T-helper 2 cell (primary cell): ENCODE data around the gene SORCS2.

ENCODE experiments used
- DNase-seq, 5 experiments: peaks; one replicate each; pipeline versions ENCODE4 v3.0.0 to v3.0.0-alpha.2; 2012 to 2022

Gene SORCS2

DNA sequence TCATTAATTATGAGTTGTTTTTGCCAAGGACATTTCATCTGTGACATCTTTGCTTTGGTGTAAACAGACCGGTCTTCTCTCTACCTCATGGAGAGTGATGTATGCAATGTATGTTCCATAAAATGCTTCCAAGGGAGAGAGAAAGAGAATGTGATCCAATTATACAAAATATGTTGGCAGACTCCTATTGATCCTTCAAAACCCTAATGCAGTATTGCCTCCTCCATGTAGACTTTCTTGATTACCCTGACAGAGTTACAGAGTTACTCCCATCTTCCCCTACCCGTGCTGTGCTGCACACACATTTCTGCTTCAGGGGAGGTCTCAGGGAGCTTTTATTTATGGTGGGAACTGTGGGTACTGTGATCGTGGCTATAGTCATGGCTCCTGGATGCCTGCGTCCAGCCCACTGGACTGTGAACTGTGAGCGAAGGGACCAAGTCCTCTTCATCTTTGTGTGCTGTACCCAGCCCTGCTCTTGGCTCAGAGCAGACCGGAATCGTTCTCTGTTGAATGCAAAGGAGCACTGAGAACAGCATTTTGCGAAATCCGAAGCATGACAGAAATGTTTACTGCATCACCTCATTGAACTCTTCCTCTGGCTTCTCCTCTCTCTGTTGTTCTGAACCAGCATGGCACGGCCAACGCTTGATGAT lies 32.7 kb downstream of the SORCS2 start:
- no peak for DNase-seq

DNA sequence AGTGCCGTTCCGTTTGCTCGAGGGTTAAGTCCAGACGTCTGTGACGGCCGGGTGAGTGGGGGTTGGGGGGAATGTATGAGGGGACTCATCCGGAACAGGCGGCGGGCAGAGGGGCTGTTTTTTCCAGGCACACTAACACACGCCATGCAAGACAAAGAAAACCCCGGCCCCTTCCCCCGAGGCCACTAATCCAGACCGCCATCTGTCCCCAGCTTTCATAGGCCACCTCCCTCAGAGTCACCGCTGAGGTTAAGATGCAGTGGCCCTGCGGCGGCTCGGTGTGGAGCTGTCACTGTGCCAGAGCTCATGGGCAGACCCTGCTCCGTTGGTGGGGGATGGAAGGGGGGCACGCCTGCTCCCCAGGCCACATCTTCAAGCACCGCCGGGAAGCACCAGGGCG lies 34.1 kb downstream of the SORCS2 start:
- DNase-seq, result no peak

DNA sequence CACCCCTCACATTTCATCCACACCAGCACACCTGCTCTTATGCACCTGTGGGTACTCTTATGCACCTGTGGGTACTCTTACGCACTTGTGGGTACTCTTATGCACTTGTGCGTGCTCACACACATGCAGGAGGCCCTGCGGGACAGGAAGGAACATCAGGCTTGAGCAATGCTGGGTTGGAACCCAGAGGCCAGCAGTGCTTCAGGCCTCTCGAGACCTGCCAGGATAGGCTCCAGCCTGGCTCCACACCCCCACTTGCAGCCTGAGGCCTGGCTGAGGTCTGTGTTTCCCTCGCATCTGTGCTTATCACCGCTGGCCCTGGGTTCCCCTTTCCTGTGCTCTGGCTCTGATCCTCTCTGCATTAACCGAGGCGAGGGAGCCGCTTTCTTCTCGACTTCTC lies 34.7 kb downstream of the SORCS2 start:
- no peak for DNase-seq

DNA sequence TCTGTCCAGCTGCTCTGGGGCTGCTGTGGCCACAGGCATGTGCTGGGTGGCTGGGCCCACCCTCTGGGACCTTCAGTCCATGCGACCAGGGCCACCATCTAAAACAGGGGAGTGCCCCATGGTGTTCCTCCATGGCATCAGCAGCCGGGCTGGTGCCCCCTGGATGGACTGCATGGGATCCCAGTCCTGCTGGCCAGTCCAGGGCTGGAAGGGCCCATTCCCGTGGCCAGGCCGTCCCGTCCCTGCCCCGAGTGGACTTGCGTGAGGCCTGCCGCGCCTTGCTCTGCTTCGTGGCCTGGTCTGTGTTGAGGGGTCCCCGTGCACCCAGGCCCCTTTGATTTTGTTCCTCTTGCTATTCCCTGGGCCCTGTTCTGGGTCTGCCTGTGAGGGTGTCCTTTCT lies 36.4 kb downstream of the SORCS2 start:
- no peak for DNase-seq

DNA sequence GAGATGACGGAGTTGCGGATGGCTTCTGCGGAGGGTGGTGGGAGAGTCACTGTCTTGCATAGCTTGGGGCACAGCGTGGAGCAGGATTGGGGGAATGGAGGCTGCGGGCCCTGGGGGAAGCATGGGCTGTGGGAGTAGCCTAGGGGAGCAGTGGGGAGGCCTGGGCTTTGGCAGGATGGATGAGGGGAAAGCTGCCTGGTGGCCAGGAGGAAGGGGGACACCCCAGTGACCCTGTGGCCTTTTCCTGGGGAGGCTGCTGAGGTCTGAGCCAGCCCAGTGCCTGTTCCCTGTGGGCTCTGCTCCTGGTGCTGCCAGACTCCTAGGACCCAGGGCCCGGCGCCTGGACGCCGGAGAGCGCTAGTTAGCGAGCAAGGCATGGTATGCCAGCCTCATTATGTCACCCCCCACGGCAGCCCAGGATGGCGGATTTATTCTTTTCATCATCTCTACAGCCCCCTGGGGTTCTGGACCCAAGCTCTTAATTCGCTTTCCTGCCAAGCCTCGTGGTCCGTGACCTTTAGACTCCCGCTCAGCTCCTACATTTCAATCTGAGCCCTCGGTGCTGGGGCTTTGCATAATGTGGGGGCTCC lies 39.8 kb downstream of the SORCS2 start:
- no peak for DNase-seq

DNA sequence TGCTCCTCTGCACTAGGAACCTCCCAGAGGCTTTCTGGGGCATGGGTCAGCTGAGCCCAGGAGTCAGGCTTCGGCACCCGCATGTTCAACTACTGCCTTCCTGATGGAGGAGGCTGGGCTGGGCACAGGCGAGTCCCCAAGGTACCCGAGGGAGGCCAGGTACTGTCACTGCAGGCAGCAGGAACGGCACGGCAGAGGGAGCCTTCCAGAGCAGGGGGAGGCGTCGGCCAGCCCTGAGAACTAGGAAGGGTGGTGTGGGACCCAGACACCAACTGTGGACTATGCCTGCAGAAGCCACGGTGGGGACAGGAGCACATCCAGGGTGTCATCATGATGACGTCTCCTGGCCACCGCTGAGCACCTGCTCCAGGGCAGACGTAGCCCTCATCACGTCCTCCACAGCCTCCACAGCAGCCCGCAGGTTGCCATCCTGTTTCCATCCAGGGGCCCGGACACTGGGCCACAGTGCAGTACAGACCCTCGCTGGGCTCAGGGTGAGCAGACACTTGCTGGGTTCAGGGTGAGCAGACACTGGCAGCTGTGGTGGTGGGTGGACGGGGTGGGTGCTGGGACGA lies 40.8 kb downstream of the SORCS2 start:
- no peak for DNase-seq

DNA sequence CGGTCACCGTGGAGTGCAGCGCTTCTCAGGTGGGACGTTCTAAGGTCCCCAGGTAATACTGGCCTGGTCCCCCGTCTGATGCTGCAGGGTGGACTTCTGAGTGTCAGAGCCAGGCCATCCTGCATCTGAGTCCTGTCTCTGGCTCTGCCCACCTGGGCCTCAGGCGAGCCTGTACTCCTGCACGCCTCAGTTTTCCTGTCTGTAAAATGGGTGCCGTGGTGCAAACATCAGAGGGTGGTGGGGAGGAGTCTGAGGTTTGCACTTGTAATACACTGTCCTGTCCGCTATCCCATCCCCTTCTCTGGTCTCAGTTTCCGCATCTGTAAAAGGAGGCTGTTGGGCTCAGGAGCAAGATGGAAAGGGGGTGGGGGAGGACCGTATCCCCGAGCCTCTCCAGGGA lies 41.3 kb downstream of the SORCS2 start:
- DNase-seq, result no peak

DNA sequence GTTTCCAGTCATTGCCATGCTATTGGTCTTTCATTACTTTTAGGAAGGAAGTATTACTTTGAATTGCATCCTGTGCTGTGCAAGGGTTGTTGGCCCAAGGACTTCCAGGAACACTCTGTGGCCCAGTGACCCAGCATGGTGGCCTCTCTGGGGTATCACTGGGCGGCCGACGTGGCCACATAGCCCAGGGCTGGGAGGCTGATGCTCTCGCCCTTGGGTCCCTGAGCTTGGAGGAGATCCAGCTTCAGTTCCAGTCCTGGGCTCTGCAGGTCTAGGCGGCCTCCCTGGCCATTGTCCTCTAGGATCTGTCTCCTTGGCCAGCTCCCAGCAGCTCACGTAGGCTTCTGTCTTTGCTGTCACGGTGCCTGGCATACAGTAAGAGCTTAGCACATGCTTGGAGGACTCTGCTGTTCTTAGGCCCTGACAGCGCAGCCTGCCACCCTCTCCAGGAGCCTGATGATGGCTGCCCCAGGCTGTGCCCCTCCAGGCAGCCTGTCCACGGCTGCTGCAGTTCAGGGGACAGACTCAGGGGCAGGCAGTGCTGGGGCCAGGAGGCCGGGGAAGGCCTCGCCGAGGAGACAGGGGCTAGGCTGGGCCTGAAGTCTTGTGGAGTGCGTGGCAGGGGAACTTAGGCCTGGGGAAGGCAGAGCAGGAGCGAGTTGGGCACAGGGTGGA lies 42.2 kb downstream of the SORCS2 start:
- no peak for DNase-seq

DNA sequence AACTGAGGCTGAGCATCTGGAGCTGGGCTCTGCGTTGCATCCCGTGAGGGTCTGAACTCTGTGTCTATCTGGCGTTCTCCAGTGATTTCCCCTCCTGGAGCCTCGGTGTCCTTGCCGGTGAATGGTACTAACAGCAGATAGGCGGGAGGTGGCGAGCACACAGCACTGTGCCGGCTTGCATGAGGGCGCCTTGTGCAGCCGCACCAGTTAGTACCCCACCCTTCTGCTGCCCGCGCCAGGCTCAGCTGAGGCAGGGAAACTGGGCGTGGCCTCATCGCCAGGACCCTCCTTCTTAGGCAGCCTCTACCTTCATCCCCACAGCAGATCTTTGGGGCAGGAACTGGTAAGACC lies 42.7 kb downstream of the SORCS2 start:
- no peak for DNase-seq

DNA sequence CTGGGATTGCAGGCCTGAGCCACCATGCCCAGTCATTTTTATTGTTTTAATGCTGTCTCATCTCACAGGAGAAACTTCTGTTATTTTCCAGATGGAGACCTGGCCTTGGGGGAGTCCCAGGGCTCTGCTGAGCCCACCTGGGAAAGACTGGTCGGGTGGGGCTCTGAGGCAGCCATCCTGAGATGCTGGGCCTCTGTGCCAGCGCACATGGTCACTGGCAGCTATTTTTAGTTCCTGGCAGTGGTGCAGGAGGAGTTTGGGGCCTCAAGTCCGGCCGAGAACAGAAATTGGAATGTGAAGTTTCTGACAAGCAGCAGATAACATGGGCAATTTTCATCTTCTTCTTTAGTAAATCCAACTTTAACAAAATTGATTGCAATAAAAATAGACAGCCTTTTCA lies 44.5 kb downstream of the SORCS2 start:
- DNase-seq, result no peak

DNA sequence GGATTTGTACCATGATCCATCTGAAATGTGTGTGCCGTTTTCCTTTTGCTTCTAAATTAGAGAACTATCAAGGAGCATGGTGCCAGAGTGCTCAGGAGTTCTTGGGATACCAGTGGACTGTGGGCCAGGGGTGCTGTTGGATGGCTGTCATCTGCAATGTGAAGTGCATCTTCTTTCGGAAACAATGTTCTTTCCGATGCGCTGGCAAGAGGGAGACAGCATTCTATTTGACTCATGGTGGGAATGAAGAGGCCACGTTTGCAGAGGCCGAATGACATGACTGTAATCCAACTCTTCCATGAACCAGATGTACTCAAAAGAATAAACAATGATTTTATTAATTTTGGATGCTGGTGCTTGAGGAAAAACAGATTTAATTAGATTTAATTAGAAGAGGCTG lies 45.5 kb downstream of the SORCS2 start:
- DNase-seq, result no peak

DNA sequence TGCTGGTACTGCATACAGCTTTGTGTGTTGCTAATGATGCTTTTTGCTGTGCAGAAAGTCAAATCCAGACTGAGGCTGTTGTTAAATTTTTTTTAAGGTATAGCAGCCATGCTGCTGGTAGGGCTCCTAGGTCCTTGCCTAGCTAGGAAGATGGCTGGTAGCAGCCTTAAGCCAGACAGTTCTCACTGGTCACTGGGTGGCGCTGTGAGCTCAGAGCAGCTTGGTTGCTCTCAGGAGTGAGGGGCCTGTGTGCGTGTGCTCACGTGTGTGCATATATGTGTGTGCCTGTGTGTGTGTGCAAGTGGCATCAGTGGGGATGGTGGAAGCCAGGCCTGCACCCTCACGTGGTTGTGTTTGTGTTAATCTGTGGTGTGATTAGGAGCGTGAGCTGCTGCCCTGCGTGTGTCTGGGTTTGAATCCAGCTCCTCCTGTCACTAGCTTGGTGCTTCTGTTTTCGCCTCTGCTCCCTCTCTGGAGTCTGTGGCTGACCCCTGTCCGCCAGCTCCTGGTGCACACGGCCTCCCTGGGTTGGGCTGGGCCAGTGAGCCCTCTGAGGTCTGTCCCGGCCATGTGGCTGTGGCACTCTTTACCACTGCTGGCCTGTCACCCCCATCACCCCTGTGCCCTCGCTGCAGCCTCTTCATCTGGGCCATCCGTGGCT lies 46.1 kb downstream of the SORCS2 start:
- DNase-seq, result no peak

DNA sequence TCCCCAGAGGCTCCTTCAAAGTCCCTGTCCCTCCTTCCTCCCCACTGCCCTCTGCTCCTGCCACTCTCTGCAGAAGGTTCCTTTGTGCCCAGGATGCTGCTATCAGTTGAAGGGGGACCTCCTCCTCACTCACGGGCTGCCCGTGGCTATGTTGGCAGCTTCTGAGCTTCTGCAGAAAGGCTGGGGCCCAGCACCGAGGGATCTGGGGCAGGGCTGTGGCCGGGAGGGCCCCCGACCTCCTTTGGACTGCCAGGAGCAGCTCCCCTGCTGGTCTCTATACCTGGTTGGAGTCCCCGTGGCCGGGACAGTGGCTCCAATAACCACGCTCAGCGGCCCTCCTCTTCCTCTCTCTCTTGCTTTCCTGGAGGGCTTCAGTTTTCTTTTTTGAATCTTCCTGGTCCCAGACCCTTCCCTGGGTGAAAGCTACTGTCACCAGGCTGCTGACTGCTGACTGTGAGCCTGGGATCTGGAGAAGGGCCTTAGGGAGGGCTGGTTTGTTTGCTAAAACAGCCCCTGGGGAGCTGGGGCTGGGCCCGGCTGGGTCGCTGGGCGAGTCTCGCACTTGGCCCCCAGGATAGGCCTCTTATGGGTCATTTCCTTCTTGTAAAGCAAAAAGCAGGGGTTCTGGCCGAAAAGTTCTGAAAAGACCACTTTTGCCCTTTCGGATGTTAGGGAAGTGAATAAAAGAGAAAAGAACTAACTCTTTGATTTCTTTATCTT lies 46.9 kb downstream of the SORCS2 start:
- no peak for DNase-seq

DNA sequence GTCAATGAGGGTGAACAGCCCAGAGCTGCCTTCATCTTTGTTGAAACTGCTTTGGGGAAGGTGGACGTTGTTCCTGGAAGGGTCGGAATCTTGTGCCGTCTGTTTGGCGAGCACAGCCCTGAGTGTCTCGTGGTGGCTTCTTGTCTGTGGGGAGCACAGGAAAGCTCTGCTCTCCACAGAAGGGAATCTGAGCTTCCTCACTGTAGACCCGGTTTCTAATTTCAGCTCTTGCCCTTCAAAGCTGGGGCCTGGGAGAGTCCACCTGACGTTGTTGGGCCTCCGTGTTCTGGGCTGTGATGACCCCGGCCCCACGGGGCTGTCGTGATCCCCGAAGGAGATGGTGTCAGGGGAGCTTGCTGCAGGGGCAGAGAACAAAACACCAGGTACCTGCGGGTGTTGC lies 47.5 kb downstream of the SORCS2 start:
- DNase-seq, result no peak

DNA sequence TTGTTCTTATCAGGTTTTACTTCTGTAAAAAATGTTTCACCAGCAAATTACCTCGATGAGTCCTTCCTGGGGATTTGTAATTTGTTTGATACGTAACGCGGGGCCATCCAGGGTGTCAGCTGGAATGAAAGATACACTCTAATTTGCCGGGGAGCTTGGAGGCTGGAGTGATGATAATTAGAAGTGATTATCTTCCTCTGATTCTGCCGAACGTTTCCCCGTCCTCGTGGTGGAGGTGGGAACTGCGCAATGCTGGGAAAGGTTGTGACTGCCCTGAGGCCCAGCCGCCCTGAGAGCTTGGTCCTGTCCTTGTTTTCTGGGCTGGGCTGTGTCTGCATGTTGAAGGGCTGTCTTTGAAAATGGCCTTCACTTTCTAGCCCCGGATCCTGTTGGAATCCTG lies 48.0 kb downstream of the SORCS2 start:
- no peak for DNase-seq

DNA sequence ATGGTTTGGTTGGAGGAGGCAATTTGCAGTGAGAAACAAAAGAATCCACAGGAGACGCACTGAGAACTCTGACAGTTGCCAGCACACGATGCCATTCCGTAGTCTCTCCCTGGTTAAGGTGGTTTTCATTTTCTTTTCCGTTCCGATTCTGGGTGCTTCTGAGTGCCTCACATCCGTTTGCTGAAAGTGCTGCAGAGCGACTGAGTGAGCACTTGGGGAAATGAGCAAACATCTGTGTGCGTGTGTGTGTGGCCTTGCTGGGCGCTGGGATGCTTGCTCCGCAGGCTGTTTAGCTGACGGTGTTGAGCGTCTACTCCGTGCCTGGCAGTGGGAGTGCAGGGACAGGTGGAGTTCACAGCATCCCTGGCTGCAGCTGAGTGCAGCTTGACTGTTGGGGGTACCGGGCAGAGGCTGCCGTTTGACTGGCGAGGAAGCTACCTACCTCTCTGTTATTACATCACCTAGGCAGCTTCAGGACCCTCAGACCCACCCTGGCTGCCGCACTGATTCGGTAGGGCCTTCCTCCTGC lies 49.3 kb downstream of the SORCS2 start:
- no peak for DNase-seq

DNA sequence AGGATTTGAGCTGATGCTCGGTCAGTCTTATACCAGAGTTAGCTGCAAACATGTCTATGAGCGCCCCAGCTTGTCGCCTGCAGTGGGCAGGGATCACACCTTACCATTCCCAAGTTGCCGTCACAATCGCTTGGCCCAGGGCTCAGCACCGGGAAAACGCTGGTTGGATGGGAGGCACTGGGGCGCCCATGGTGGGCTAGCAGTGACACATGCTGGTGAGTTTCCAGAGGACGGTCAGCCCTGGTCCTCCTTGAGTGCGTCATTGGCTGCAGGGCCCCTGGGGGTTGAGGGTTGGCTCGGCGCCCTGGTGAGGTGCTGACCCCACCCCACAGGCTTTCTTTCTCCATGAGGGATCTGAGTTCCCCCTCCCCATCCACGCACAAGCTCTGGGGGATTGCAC lies 50.4 kb downstream of the SORCS2 start:
- no peak for DNase-seq

DNA sequence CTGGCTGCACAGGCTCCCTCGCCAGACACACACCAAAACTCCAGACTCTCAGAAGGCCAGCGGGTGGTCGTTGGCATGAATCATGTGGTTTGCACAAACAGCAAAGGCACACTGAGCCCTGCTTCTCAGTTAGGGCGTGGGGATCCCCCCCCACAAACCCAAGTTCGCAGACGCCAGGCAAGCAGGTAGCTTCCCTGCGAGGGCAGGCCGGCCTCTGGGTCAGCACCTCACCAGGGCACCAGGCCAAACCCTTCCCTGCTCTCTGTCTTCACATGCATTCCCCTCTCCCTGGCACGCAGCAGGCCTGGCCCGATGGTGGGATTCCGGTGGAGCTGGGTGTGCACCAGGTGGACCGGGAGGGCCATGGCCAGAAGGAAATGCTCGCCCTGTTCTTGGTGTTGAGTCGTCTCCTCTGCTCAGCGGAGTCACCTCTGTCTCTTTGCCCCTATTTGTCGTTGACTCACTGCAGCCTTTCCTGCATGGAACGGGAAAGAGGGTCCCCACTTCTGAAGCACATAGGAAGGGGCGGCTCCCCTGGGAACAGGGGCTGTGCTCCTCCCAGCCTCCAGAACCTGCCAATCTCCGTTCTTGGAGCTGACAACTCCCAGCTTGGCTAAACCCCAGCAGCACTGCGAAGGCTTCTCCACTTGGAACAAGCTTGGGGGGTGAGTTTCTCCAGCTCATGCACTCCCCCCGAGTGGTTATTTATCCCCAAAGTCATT lies 51.4 kb downstream of the SORCS2 start:
- no peak for DNase-seq

DNA sequence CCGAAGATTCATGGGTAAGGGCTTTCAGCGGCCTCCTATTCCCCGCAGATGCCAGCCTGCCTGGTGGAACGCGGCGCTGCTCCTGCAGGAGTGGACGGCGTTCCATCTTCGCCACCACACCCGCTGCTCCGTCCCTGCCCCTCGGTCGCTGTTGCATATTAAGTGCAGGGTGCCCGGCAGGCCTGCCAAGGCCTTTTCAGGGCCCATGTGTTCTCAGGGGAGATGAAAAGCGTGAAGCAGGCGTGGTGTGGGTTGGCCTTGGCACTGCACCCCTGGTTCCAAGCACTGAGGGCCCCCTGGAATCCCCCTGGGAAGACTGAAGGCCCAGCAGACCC lies 52.0 kb downstream of the SORCS2 start:
- no peak for DNase-seq

DNA sequence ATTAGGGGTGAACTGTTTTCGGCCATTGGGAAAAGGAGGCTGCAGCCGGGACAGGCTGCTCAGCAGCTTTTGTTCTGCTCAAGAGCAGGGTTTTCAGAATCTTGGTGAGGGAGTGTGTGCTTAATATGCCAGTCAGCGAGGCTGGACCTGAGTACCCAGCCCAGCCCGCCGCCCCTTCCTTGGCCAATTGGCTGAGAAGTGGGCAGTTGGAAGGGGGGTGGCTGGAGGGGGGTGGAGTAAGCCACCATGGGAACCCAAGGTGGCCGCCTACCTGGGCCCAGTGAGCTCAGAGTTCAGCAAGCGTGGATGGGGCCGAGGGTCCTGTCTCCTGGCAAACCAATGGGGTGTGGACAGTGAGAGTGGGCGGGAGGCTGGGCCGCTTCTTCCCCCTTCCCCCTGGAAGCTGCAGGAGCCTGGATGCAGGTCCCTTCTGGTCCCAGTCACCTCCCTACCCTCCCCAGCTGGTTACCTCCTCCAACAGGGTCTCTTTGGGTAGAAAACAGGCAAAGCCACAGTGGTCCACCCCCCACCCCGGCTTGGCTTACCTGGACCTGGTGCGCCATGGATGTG lies 52.5 kb downstream of the SORCS2 start:
- DNase-seq, result no peak

DNA sequence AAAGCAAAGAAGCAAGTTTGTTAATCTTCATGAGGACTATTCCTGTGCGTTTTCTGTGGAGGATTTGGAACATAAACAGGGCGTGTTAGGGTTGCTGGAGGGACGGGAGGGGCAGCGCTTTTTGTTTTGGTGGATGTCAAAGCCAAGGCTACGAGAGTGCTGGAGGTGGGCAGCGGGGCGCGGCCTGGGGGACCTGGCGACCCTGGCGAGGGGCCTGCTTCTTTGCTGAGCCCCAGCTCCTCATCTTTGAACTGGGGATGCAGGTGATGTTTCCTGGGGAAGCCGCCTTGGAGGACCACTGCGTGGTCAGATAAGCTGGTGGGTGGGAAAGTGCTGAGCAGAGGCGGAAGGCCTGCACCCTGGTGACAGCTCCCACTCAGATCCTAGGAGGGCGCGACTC lies 55.2 kb downstream of the SORCS2 start:
- no peak for DNase-seq

DNA sequence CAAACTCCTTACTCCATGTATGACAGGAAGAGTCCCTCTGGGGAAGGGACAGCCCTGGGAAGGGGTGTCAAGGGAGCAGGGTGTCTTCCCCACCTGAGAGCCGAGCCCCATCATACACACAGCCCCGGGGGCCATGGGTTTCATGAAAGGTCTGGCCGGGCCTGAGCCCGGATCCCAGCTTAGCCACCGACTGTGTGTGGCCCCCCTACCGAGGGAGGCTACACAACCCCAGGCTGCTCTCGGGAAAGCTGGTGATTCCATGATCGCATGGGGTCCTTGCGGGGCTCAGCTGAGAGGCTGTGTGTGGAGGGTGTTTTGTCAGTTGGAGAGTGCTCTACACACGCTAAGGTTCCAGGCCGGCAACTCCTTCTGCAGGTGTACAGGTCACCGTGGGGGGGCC lies 55.6 kb downstream of the SORCS2 start:
- DNase-seq, result no peak
